ENCODE measurements around the gene CCM2. TPM values are rescaled to one million over a fixed set of nuclear protein-coding genes. Genes with fewer than 3 reads are reported as not detected.

The CCM2 gene
- polyA plus RNA-seq, 2 of the 4 experiments (the other 2 are of a cell fraction) = 18.9 to 34.6 TPM

DNA sequence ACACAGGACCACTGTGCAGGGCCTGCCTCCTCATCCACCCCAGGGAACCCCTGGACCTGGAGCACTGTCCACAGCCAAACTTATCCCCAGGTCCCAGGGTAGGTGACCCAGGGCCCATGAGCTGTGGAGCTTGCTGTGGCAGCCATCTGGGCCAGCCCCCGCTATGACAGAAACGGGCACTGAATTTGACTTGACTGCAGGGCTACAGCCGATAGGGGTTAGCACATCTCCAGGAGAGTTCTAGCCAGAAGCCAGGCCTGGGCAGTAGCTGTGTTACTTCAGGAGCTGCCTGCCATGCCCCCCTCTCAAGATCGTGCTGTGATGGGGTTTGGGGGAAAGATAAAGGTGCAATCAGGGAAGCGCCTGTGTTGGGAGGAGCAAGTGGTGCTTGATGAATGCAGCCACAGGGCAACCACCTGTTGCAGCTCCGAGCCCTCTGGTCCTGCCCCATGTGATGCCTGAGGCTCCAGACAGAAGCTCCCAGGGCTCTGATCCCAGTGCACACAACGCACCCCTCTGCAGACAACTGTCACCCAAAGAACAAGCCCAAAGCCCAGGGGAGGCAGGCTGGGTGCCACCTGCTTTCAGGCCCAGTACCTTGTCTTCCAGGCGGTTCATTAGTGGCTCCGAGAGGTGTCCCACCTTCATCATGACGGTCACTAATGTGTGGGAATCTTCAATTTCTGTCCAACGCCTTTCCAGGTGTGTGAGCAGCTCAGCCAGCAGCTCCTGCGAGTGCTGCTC lies 105.0 kb downstream of the CCM2 start:
- Histone ChIP-seq H3K4me1 (peaks cover 20% of the 10 kb centered on the region), H3K4me3 (no peak overlapping the region), H3K9me3 (no peaks in the 10 kb centered on the region), H3K4me2 (no peak overlapping the region), H3K27ac (no peak overlapping the region)
- ATAC-seq (no peak), DNase-seq (ENCODE audit: low read depth in 1 of 2, low spot score in 1 of 2) (no peak), FAIRE-seq (no peak)
- TF ChIP-seq FOSB (CRISPR knock-in tag; IDR thresholded peaks at IDR 0.05) (no peak), KDM1A (IDR thresholded peaks at IDR 0.05; ENCODE audit: low read depth) (no peak), GATA3 (IDR thresholded peaks at IDR 0.05; ENCODE audit: borderline replicate concordance) (no peak), HOXB5 (CRISPR knock-in tag; IDR thresholded peaks at IDR 0.05) (no peak), ZFP36 (IDR thresholded peaks at IDR 0.05; ENCODE audit: borderline replicate concordance, partially characterized antibody) (no peak), PHF8 (IDR thresholded peaks at IDR 0.05; ENCODE audit: borderline replicate concordance, low read depth) (no peak), EHF (CRISPR knock-in tag; IDR thresholded peaks at IDR 0.05) (no peak), FOXS1 (CRISPR knock-in tag; IDR thresholded peaks at IDR 0.05) (no peak), JUNB (IDR thresholded peaks at IDR 0.05) (no peak)
- 94% methylated on average over 10 of the region's 12 CpGs for WGBS (ENCODE audit: missing lambda C conversion rate)
- POLR2A ChIA-PET = no interaction called here
- CTCF ChIA-PET = interaction anchor here (0.6 to 1.5 kb wide), 2 partner anchors 31 to 248 kb away, joined by 3 to 5 read pairs; no protein-coding TSS in a partner anchor

DNA sequence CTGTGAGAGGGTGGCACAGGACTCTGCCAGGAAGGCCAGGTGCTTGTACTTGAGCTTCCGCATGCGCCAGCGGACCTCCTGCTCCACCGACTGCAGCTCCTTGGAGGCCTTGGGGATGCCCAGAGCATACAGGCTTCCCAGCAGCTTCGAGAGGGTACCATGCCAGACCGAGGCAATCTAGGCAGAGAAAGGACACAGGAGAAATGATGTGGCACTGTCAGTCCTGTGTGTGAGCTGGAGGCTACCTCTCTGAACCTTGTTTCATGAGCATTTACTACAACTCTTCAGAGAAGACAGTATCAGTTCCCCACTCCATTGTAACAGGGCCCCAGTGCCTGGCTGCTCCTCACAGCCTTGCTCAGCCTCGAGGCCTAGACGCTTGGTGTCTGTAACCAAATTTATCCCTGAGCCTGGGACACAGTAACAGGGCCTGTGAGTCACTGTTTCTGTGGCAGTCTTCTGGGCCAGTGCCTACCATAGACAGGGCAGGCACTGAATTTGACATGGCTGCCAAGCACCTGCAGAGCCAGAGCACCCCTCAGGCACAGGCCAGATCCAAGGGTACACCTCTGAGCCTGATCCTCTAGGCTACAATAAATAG lies 105.7 kb downstream of the CCM2 start:
- POLR2A ChIA-PET = no interaction called here
- FAIRE-seq = no peak
- ATAC-seq = no peak
- Histone ChIP-seq H3K4me3 (no peak overlapping the region), H3K4me2 (no peak overlapping the region), H3K27ac (no peak overlapping the region), H3K4me1 (peaks cover 23% of the 10 kb centered on the region), H3K9me3 (no peaks in the 10 kb centered on the region)
- TF ChIP-seq HDAC2 (IDR thresholded peaks at IDR 0.05) (no peak), RAD21 (conservative IDR thresholded peaks at IDR 0.05 in 1 of 2, IDR thresholded peaks at IDR 0.05 in 1 of 2) (no peak), HOXA7 (CRISPR knock-in tag; IDR thresholded peaks at IDR 0.05) (no peak), NFE2L2 (conservative IDR thresholded peaks at IDR 0.05; ENCODE audit: low read length) (no peak), CHD4 (IDR thresholded peaks at IDR 0.05; ENCODE audit: borderline replicate concordance) (no peak), TFCP2L1 (CRISPR knock-in tag; IDR thresholded peaks at IDR 0.05) (no peak), MAZ (IDR thresholded peaks at IDR 0.05; ENCODE audit: borderline replicate concordance, low read depth, low read length) (no peak), CHD2 (IDR thresholded peaks at IDR 0.05; ENCODE audit: low read length, partially characterized antibody) (no peak), HOXB13 (CRISPR knock-in tag; IDR thresholded peaks at IDR 0.05; ENCODE audit: low read depth) (no peak), KDM5A (IDR thresholded peaks at IDR 0.05) (no peak), KDM1A (IDR thresholded peaks at IDR 0.05; ENCODE audit: low read depth) (no peak), NPAS2 (CRISPR knock-in tag; IDR thresholded peaks at IDR 0.05; ENCODE audit: borderline replicate concordance) (no peak), ZFP36 (IDR thresholded peaks at IDR 0.05; ENCODE audit: borderline replicate concordance, partially characterized antibody) (no peak)
- TF ChIP-seq, protein P1, sequence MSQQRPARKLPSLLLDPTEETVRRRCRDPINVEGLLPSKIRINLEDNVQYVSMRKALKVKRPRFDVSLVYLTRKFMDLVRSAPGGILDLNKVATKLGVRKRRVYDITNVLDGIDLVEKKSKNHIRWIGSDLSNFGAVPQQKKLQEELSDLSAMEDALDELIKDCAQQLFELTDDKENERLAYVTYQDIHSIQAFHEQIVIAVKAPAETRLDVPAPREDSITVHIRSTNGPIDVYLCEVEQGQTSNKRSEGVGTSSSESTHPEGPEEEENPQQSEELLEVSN (IDR thresholded peaks at IDR 0.05; ENCODE audit: borderline replicate concordance, low read depth) = no peak
- TF ChIP-seq, protein P2, sequence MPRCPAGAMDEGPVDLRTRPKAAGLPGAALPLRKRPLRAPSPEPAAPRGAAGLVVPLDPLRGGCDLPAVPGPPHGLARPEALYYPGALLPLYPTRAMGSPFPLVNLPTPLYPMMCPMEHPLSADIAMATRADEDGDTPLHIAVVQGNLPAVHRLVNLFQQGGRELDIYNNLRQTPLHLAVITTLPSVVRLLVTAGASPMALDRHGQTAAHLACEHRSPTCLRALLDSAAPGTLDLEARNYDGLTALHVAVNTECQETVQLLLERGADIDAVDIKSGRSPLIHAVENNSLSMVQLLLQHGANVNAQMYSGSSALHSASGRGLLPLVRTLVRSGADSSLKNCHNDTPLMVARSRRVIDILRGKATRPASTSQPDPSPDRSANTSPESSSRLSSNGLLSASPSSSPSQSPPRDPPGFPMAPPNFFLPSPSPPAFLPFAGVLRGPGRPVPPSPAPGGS (IDR thresholded peaks at IDR 0.05) = no peak
- TF ChIP-seq, protein P3, sequence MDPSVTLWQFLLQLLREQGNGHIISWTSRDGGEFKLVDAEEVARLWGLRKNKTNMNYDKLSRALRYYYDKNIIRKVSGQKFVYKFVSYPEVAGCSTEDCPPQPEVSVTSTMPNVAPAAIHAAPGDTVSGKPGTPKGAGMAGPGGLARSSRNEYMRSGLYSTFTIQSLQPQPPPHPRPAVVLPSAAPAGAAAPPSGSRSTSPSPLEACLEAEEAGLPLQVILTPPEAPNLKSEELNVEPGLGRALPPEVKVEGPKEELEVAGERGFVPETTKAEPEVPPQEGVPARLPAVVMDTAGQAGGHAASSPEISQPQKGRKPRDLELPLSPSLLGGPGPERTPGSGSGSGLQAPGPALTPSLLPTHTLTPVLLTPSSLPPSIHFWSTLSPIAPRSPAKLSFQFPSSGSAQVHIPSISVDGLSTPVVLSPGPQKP (IDR thresholded peaks at IDR 0.05; ENCODE audit: low read depth, low read length) = no peak
- TF ChIP-seq, protein P4, sequence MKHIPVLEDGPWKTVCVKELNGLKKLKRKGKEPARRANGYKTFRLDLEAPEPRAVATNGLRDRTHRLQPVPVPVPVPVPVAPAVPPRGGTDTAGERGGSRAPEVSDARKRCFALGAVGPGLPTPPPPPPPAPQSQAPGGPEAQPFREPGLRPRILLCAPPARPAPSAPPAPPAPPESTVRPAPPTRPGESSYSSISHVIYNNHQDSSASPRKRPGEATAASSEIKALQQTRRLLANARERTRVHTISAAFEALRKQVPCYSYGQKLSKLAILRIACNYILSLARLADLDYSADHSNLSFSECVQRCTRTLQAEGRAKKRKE (CRISPR knock-in tag; IDR thresholded peaks at IDR 0.05; ENCODE audit: low read depth) = no peak
- 95% methylated on average over 7 of the region's 8 CpGs for WGBS (ENCODE audit: missing lambda C conversion rate)
- CTCF ChIA-PET = interaction anchor here (1.1 to 1.5 kb wide), 2 partner anchors 9 to 30 kb away, joined by 3 to 5 read pairs; no protein-coding TSS in a partner anchor
- no peak for DNase-seq (ENCODE audit: low read depth in 1 of 2, low spot score in 1 of 2)

Data from A549 (cell line).